Activated naive CD4-positive, alpha-beta T cell treated with anti-CD3 and anti-CD28 coated beads, Interleukin-2, amount 50 U/mL, for 72 hours (primary cell): ENCODE results near the gene KLHL29. TPM values are rescaled to one million over a fixed set of nuclear protein-coding genes. Genes with fewer than 3 reads are reported as not detected.
A peak's percentile ranks its signal among the peaks of the same experiment; 100 is the strongest.

ENCODE experiments used
- ATAC-seq, 2 donors: fragments of 150-1000 bp; cut with Tn5 transposase; 2 replicates each; pipeline ENCODE4 v1.10.0; 2021; ENCODE audit warnings: mild to moderate bottlenecking in 2 of 2, moderate library complexity in 2 of 2
- DNase-seq, 2 donors: peaks; one replicate each; pipeline ENCODE4 v3.0.0; 2021 to 2022; ENCODE audit warnings: low spot score in 2 of 2
- H3K27ac Mint-ChIP-seq, 2 donors: one replicate each; pipeline ENCODE4 v1.8.0; 2022; ENCODE audit warnings: mild to moderate bottlenecking in 2 of 2, mixed read lengths in 2 of 2
- H3K36me3 Mint-ChIP-seq, 2 donors: one replicate each; pipeline ENCODE4 v1.8.0; 2022; ENCODE audit warnings: mixed read lengths in 2 of 2
- H3K9me3 Mint-ChIP-seq, 2 donors: one replicate each; pipeline ENCODE4 v1.8.0; 2022; ENCODE audit warnings: mixed read lengths in 2 of 2
- total RNA-seq, 2 donors: library from RNA; stranded (reverse); gene quantifications; one replicate each; pipeline ENCODE4 v1.2.3, GENCODE V29; 2022

The KLHL29 gene
- total RNA-seq, 2 donors from 2014 or later, result 1.2 to 4.7 TPM

- no peak for DNase-seq
- Mint-ChIP-seq H3K36me3 (no peaks in the 10 kb centered on the region), H3K9me3 (no peaks in the 10 kb centered on the region), H3K27ac (no peak overlapping the region)
- no peak for ATAC-seq
Measured at GRCh38 chr2:23592898-23593751, 208.1 kb downstream of the KLHL29 start.

- Mint-ChIP-seq H3K9me3 (no peaks in the 10 kb centered on the region), H3K27ac (no peak overlapping the region), H3K36me3 (no peaks in the 10 kb centered on the region)
- no peak for DNase-seq
- no peak for ATAC-seq
Measured at GRCh38 chr2:23593752-23594459, 208.9 kb downstream of the KLHL29 start.

- Mint-ChIP-seq H3K27ac (no peak overlapping the region), H3K36me3 (no peaks in the 10 kb centered on the region), H3K9me3 (no peaks in the 10 kb centered on the region)
- DNase-seq (no peak), ATAC-seq (no peak)
Measured at GRCh38 chr2:23594460-23594825, 209.5 kb downstream of the KLHL29 start.

DNA sequence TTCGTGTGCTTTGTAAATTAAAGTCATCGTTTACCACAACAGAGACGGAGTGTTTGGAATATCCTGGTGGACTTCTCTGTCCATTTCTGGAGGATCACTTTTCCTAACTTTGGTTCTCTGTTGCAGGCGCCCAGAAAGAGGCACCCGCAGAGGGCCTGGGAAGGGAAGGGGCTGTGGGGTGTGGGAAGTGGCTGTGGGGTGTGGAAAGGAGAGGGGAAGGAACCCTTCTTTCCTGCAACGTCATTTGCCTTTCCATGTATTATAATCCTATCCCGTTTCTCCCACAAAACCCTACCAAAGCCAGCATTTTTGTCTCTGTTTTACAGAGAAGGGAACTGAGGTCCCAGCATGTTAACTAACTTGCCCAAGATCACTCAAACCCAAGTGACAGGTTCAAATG, 210.0 kb downstream of the KLHL29 start:
- H3K27ac Mint-ChIP-seq, result no peak overlapping the region
- ATAC-seq (no peak), DNase-seq (no peak)
- no peaks in the 10 kb centered on the region for H3K9me3 Mint-ChIP-seq
- H3K36me3 Mint-ChIP-seq, result no peaks in the 10 kb centered on the region

DNA sequence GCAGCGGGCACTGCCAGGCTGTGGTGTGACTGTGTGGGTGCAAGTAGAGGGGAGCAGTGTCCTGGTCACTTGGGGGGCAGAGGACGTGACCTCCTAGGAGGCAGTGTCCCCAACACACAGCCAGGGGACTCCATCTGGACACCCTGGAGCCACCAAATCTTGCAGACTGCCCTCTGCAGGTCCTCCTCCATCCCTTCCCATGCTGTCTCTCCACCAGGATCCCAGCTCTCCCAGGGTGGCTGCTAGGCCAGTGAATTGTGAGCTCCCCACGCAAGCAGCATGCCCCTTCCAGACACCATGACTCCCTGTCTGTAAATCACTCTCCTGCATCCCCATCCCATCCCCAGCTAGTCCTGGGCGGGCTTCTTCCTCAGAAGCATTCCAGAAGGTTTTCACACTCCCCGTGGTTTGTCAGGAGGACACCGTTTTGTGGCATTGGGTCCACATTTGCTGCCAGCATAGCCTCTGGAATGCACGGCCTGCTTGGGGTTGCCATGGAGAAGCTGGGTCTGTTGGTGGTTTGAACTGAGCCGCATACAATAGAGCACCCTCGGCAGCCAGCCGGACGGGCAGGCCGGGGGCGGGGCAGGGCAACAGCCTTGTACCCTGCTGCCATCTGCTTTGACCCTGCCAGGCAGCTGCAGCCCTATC, 210.7 kb downstream of the KLHL29 start:
- DNase-seq, result no peak
- no peak overlapping the region for H3K27ac Mint-ChIP-seq
- H3K9me3 Mint-ChIP-seq, result no peaks in the 10 kb centered on the region
- ATAC-seq, result no peak
- no peaks in the 10 kb centered on the region for H3K36me3 Mint-ChIP-seq

DNA sequence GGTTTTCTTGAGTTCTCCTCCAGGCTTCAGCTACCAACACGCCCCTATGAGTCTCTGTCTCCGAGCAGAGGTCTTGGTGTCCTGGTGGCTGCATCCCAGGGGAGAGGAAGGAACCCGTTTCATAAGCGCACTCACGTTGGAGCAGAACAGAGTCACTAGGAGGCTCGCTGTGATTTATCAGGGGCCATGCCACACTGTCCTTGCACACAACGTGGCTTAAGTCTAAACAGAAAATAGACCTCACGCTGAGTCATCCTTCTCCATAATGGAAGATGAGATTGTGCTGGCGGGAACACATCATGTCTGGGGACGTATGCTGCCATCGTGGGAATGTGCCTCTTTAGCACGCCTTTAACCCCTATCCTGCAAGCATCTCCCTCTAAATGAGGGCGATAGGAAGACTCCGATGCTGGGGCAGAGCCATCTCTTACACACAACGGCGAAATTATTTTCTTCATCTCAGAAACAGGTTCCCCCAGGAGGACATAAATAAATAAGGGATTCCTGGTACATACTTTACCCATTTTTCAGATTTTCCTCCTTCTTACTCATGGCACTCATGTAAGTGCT, 211.4 kb downstream of the KLHL29 start:
- no peak for DNase-seq
- Mint-ChIP-seq H3K27ac (no peak overlapping the region), H3K9me3 (no peaks in the 10 kb centered on the region), H3K36me3 (no peaks in the 10 kb centered on the region)
- ATAC-seq, result no peak

DNA sequence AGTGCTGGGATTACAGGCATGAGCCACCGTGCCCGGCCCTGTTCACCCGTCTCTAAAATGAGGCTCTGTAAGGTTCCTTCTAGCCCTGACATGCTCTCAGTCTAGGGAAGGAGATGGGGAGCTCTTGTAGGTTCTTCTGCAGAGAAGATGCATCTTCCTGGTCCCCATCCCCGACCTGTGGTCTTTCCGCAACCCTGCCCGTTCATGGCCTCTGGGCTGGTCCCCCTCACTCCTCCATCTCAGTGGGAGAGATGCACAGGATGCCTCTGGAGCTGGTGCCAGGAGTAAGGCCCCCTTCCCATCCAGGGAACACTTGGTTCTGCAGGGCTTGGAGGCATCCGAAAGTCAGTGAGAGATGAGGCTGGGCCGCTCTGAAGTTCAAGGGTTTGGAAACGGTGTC, 212.7 kb downstream of the KLHL29 start:
- H3K36me3 Mint-ChIP-seq, result no peaks in the 10 kb centered on the region
- H3K9me3 Mint-ChIP-seq, result no peaks in the 10 kb centered on the region
- H3K27ac Mint-ChIP-seq, result no peak overlapping the region
- ATAC-seq (no peak), DNase-seq (no peak)

DNA sequence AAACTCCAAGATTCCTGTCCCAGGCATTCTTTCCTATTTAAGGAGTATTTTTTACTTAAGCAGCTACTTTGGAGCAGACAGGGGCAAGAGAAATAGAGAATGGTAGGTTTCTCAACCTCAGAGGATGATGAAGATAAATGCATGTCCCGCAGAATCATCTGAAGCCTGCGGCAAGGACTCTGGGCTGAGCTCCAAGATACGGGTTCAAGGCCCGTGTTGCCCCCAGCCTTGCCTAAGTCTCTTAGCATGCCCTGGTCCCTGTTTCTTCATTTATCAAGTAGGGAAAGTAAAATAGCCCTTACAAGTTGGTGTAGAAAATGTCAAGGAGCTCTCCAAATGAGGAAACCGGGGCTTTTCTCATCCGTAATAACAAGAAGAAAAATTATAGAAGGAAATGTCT, 214.0 kb downstream of the KLHL29 start:
- H3K36me3 Mint-ChIP-seq, result no peaks in the 10 kb centered on the region
- DNase-seq, result no peak
- no peak overlapping the region for H3K27ac Mint-ChIP-seq
- H3K9me3 Mint-ChIP-seq, result no peaks in the 10 kb centered on the region
- ATAC-seq, result no peak

GRCh38 chr2:23599667-23600066, 214.7 kb downstream of the KLHL29 start:
- H3K27ac Mint-ChIP-seq, result no peak overlapping the region
- H3K36me3 Mint-ChIP-seq, result no peaks in the 10 kb centered on the region
- ATAC-seq (no peak), DNase-seq (no peak)
- H3K9me3 Mint-ChIP-seq, result no peaks in the 10 kb centered on the region

DNA sequence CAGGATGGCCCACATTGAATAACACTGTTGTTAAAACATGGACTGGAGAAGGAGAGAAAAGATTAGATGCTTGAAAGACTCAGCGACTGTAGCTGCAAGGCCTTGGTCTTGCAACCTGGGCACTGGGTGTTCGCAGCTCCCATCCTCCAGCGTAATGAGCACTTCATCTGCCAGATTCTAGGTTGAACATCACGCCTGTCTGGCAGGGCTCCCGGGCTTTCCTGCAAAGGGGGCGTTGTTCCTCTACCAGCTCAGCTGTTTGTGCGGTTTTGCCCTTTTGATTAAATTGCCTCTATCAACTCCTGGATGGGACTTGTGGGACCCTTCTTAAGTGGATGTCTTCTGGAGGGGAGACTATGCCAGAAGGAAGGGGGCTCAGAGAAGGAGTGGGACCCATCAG, 215.4 kb downstream of the KLHL29 start:
- ATAC-seq, result no peak
- H3K9me3 Mint-ChIP-seq, result peaks cover 0 to 2% of the 10 kb centered on the region in 2 donors
- no peak overlapping the region for H3K27ac Mint-ChIP-seq
- no peaks in the 10 kb centered on the region for H3K36me3 Mint-ChIP-seq
- no peak for DNase-seq

GRCh38 chr2:23601301-23601965, 216.5 kb downstream of the KLHL29 start:
- Mint-ChIP-seq H3K27ac (no peak overlapping the region), H3K36me3 (peaks cover 7 to 8% of the 10 kb centered on the region in 2 donors), H3K9me3 (peaks cover 7 to 11% of the 10 kb centered on the region in 2 donors)
- DNase-seq (no peak), ATAC-seq (no peak)

GRCh38 chr2:23602116-23602515, 217.1 kb downstream of the KLHL29 start:
- Mint-ChIP-seq H3K27ac (no peak overlapping the region), H3K36me3 (peaks cover 8 to 11% of the 10 kb centered on the region in 2 donors), H3K9me3 (peaks cover 8 to 13% of the 10 kb centered on the region in 2 donors)
- ATAC-seq (no peak), DNase-seq (no peak)

GRCh38 chr2:23603156-23603555, 218.2 kb downstream of the KLHL29 start:
- Mint-ChIP-seq H3K36me3 (peaks cover 8 to 11% of the 10 kb centered on the region in 2 donors), H3K9me3 (peaks cover 8 to 13% of the 10 kb centered on the region in 2 donors), H3K27ac (no peak overlapping the region)
- DNase-seq, result no peak
- ATAC-seq, result no peak

DNA sequence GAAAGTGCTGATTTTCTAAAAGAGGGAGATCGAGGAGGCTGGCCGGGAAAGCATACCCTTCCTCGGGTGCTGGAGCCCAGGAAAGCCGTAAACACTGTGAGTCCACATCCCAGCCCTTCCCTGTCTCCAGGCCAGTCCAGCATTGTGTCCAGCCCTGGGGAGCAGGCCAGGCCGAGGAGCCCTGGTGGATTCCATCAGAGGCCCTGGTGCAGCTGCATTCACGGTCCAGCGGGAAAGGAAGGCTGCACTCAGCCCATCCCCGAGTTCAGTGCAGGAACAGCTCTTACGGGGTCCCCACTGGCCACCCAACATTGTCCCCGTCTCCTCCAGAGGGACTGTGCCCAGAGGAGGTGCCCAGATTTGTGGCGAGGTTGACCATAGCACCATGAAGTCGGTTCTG, 218.6 kb downstream of the KLHL29 start:
- no peak for ATAC-seq

DNA sequence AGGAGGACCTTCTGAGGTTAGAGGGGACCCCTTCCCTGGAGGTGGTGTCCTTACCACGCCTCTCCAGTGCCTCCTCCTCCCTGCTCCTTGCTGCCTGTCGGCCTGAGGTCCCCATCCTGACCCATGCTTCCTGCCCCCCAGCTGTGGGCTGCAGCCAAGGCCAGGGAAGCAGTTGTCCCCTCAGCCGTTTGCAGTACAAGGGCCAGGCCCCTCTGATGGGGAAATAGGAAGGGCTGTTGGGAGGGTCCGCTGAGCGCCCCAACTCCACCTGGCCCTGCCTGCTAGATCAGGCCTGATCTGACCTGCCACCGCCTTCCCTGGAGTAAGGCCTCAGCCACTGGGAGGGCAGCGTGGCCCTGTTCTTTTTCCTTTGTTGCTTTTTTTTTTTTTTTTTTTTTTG, 219.8 kb downstream of the KLHL29 start:
- Mint-ChIP-seq H3K27ac (no peak overlapping the region), H3K9me3 (peaks cover 12 to 17% of the 10 kb centered on the region in 2 donors), H3K36me3 (peaks cover 14 to 17% of the 10 kb centered on the region in 2 donors)
- DNase-seq (no peak), ATAC-seq (no peak)

More for the DNA sequence above, 218.6 kb downstream of the KLHL29 start:
- no peak overlapping the region for H3K27ac Mint-ChIP-seq
- H3K36me3 Mint-ChIP-seq, result peaks cover 8 to 11% of the 10 kb centered on the region in 2 donors
- no peak for DNase-seq
- H3K9me3 Mint-ChIP-seq, result peaks cover 8 to 13% of the 10 kb centered on the region in 2 donors

DNA sequence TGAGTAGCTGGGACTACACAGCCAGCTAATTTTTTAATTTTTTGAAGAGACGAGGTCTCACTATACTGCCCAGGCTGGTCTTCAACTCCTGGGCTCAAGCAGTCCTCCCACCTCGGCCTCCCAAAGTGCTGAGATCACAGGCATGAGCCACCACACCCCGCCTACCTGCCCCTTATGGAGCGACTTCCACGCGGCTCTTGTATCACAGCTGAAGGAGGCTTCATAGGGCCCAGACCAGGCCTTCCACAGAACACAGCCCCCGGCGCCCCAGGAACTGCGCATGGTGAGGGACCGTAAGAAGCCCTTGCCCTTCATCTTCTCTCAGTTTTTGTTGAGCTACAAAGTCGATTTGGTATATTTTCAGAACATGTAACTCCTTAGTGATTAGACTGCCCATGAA, 220.3 kb downstream of the KLHL29 start:
- H3K27ac Mint-ChIP-seq, result peak overlapping the region in 1 of 2 donors; percentile 60
- H3K36me3 Mint-ChIP-seq, result peaks cover 14 to 18% of the 10 kb centered on the region in 2 donors
- ATAC-seq (no peak), DNase-seq (no peak)
- peaks cover 12 to 17% of the 10 kb centered on the region in 2 donors for H3K9me3 Mint-ChIP-seq
